SIG-M5 (cell line): ENCODE measurements around the gene KDSR.

Experiments
- DNase-seq: peaks from one replicate; lab custom pipeline; 2025; lab: John Stamatoyannopoulos, UW

Gene KDSR

GRCh38 chr18:63284173-63284799, 82.7 kb downstream of the KDSR start:
- no peak for DNase-seq

GRCh38 chr18:63283305-63284094, 83.5 kb downstream of the KDSR start:
- no peak for DNase-seq

- no peak for DNase-seq
Observed at GRCh38 chr18:63282793-63283192, 84.2 kb downstream of the KDSR start.
